K562 (cell line): ENCODE measurements around the gene CCDC74B.
"Not testable (repeated sequence)": the region's sequence is repeated elsewhere in the genome, so short reads cannot be mapped to it uniquely, and the experiment has no call there.

ENCODE experiments used
- BHLHE40 ChIP-seq: IDR thresholded peaks from 2 replicates; pipeline ENCODE4 v1.6.1; 2011; ENCODE audit warnings: low read length, improper control_type of control experiment
- CREM ChIP-seq: IDR thresholded peaks from 2 replicates; pipeline ENCODE4 v1.6.1; 2014; ENCODE audit warnings: antibody characterized with exemption, low read depth
- FOS ChIP-seq: IDR thresholded peaks from 3 replicates; pipeline ENCODE4 v1.6.1; 2011; ENCODE audit not compliant: insufficient read length; ENCODE audit errors: extremely low read depth
- HCFC1 ChIP-seq: IDR thresholded peaks from 2 replicates; pipeline ENCODE4 v1.6.1; 2012; ENCODE audit warnings: low read depth, low read length, improper control_type of control experiment
- SMAD3 ChIP-seq: fragments of 450-650 bp; formaldehyde crosslinking; conservative IDR thresholded peaks from 2 replicates; pipeline ENCODE4 v1.4.0; 2020; ENCODE audit warnings: mild to moderate bottlenecking
- TF ChIP-seq, protein P1 (sequence below), 3 experiments: IDR thresholded peaks in 2 of 3; conservative IDR thresholded peaks in 1 of 3; 2 replicates each; pipeline ENCODE4 v1.5.1; 2011 to 2012; ENCODE audit warnings: low read length in 3 of 3, mild to moderate bottlenecking in 3 of 3, control low read depth in 2 of 3, improper control_type of control experiment in 1 of 3, inconsistent platforms in 1 of 3, low read depth in 1 of 3, mixed read lengths in 1 of 3, moderate library complexity in 1 of 3; ENCODE audit not compliant: insufficient read depth in 2 of 3
- TF ChIP-seq, protein P2 (sequence below): sonication (generic); formaldehyde crosslinking; IDR thresholded peaks from 2 replicates; pipeline ENCODE4 v1.8.1; 2022; ENCODE audit warnings: missing genetic modification reagents
- TF ChIP-seq, protein P3 (sequence below): sonication (generic); formaldehyde crosslinking; IDR thresholded peaks from 2 replicates; pipeline ENCODE4 v1.8.1; 2023; ENCODE audit warnings: mild to moderate bottlenecking, missing genetic modification reagents

DNA sequence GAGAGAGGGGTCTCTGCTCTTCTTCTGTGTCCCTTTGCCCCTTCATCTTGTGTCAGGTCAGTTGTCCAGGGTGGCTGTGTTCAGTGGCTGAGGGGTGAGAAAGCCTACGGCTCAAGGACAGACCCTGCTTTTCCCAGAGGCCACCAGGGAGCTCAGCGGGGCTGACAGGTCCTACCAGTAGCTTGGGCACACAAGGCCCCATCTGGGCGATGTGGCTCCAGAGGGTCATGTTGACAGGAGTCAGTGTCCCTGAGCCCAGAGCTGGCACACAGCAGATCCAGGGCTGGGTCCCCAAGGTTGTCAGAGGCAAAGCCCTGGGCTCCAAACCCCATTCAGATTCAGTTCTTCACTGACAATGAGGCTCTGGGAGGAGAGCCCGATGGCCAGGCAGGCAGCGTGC lies 7.8 kb downstream of the CCDC74B start:
- TF ChIP-seq BHLHE40; SMAD3 (CRISPR knock-in tag); CREM; HCFC1; FOS: not testable (repeated sequence)
- TF ChIP-seq, protein P1, sequence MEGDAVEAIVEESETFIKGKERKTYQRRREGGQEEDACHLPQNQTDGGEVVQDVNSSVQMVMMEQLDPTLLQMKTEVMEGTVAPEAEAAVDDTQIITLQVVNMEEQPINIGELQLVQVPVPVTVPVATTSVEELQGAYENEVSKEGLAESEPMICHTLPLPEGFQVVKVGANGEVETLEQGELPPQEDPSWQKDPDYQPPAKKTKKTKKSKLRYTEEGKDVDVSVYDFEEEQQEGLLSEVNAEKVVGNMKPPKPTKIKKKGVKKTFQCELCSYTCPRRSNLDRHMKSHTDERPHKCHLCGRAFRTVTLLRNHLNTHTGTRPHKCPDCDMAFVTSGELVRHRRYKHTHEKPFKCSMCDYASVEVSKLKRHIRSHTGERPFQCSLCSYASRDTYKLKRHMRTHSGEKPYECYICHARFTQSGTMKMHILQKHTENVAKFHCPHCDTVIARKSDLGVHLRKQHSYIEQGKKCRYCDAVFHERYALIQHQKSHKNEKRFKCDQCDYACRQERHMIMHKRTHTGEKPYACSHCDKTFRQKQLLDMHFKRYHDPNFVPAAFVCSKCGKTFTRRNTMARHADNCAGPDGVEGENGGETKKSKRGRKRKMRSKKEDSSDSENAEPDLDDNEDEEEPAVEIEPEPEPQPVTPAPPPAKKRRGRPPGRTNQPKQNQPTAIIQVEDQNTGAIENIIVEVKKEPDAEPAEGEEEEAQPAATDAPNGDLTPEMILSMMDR (IDR thresholded peaks at IDR 0.05 in 2 of 3, conservative IDR thresholded peaks at IDR 0.05 in 1 of 3; ENCODE audit: insufficient read depth in 2 of 3, low read depth in 1 of 3, low read length in 3 of 3), result not testable (repeated sequence)
- TF ChIP-seq, protein P2, sequence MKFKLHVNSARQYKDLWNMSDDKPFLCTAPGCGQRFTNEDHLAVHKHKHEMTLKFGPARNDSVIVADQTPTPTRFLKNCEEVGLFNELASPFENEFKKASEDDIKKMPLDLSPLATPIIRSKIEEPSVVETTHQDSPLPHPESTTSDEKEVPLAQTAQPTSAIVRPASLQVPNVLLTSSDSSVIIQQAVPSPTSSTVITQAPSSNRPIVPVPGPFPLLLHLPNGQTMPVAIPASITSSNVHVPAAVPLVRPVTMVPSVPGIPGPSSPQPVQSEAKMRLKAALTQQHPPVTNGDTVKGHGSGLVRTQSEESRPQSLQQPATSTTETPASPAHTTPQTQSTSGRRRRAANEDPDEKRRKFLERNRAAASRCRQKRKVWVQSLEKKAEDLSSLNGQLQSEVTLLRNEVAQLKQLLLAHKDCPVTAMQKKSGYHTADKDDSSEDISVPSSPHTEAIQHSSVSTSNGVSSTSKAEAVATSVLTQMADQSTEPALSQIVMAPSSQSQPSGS (CRISPR knock-in tag), result not testable (repeated sequence)
- TF ChIP-seq, protein P3, sequence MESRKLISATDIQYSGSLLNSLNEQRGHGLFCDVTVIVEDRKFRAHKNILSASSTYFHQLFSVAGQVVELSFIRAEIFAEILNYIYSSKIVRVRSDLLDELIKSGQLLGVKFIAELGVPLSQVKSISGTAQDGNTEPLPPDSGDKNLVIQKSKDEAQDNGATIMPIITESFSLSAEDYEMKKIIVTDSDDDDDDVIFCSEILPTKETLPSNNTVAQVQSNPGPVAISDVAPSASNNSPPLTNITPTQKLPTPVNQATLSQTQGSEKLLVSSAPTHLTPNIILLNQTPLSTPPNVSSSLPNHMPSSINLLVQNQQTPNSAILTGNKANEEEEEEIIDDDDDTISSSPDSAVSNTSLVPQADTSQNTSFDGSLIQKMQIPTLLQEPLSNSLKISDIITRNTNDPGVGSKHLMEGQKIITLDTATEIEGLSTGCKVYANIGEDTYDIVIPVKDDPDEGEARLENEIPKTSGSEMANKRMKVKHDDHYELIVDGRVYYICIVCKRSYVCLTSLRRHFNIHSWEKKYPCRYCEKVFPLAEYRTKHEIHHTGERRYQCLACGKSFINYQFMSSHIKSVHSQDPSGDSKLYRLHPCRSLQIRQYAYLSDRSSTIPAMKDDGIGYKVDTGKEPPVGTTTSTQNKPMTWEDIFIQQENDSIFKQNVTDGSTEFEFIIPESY (CRISPR knock-in tag), result not testable (repeated sequence)
